Endothelial cell of umbilical vein (primary cell): ENCODE measurements around the gene CTSE.
"Not testable (repeated sequence)": the region's sequence is repeated elsewhere in the genome, so short reads cannot be mapped to it uniquely, and the experiment has no call there.

Experiments used
- CTCF ChIP-seq, 2 donors: IDR thresholded peaks; 1 replicate in 1 of 2; 2 replicates in 1 of 2; pipeline ENCODE4 v1.5.1; 2011; ENCODE audit warnings: low read length in 2 of 2, mild to moderate bottlenecking in 2 of 2, moderate library complexity in 2 of 2, control low read depth in 1 of 2, inconsistent platforms in 1 of 2, low read depth in 1 of 2; ENCODE audit not compliant: insufficient read depth in 1 of 2; ENCODE audit errors: extremely low read depth in 1 of 2
- EZH2 ChIP-seq: IDR thresholded peaks from 2 replicates; pipeline ENCODE4 v1.6.1; 2012; ENCODE audit warnings: borderline replicate concordance, low read depth, mild to moderate bottlenecking, moderate library complexity, low read length, inconsistent platforms; ENCODE audit not compliant: severe bottlenecking
- MAX ChIP-seq: IDR thresholded peaks from 2 replicates; pipeline ENCODE4 v1.6.1; 2011; ENCODE audit not compliant: insufficient read depth, insufficient read length
- POLR2A ChIP-seq: IDR thresholded peaks from 2 replicates; pipeline ENCODE4 v1.6.1; 2012; ENCODE audit warnings: low read depth, mild to moderate bottlenecking, control low read depth, low read length

DNA sequence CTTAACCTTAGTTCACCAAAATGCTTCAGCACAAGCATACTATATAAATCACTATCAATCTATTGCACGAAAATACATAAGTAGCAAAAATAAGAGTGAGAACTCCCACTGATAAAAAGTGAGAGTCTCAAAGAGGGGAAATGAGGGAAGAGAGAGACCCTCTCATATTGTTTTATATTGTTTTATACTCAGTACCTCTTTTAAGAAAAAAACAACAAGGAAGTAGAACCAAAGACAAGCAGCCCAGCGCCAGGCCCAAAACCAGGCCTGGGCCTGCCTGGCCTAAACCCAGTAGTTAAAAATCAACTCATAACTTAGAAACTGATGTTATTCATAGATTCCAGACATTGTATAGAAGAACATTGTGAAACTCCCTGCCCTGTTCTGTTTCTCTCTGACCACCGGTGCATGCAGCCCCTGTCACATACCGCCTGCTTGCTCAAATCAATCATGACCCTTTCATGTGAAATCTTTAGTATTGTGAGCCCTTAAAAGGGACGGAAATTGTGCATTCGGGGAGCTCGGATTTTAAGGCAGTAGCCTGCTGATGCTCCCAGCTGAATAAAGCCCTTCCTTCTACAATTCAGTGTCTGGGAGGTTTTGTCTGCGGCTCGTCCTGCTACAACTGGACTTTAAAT, 34.7 kb upstream of the CTSE start:
- not testable (repeated sequence) for TF ChIP-seq CTCF (IDR thresholded peaks at IDR 0.05; ENCODE audit: extremely low read depth in 1 of 2, insufficient read depth in 1 of 2, low read depth in 1 of 2, low read length in 2 of 2); POLR2A; EZH2; MAX
